Liver (tissue), 9 donors: Measurements from ENCODE around the gene STXBP6. TPM values are rescaled to one million over a fixed set of nuclear protein-coding genes. Genes with fewer than 3 reads are reported as not detected.

ENCODE experiments used
- DNase-seq: peaks from one replicate; pipeline ENCODE4 v3.0.0-alpha.2; 2017; ENCODE audit warnings: low spot score
- H3K27ac ChIP-seq, 2 donors: one replicate each; pipeline ENCODE4 v1.7.0; 2013; ENCODE audit warnings: inconsistent platforms in 2 of 2, low read length in 2 of 2, control low read depth in 1 of 2, low read depth in 1 of 2, mild to moderate bottlenecking in 1 of 2
- H3K27me3 ChIP-seq, 4 donors: one replicate each; pipeline versions ENCODE4 v1.6.1 to v1.7.0; 2013; ENCODE audit warnings: low read length in 3 of 4, inconsistent platforms in 1 of 4, mild to moderate bottlenecking in 1 of 4, moderate library complexity in 1 of 4; ENCODE audit not compliant: control insufficient read depth in 4 of 4, insufficient read depth in 4 of 4
- H3K36me3 ChIP-seq, 4 donors: one replicate each; pipeline versions ENCODE4 v1.6.1 to v1.7.0; 2013; ENCODE audit warnings: low read length in 3 of 4, mild to moderate bottlenecking in 3 of 4, low read depth in 1 of 4, moderate library complexity in 1 of 4; ENCODE audit not compliant: control insufficient read depth in 4 of 4, insufficient read depth in 3 of 4
- H3K4me1 ChIP-seq, 4 donors: one replicate each; pipeline versions ENCODE4 v1.6.1 to v1.7.0; 2013; ENCODE audit warnings: low read length in 3 of 4, mild to moderate bottlenecking in 3 of 4, moderate library complexity in 1 of 4; ENCODE audit not compliant: control insufficient read depth in 4 of 4, insufficient read depth in 4 of 4
- H3K4me3 ChIP-seq, 3 donors: one replicate each; pipeline versions ENCODE4 v1.6.1 to v1.7.0; 2013; ENCODE audit warnings: low read length in 3 of 3, control low read depth in 1 of 3, low read depth in 1 of 3, mild to moderate bottlenecking in 1 of 3
- H3K9ac ChIP-seq, 2 donors: one replicate each; pipeline ENCODE4 v1.7.0; 2013; ENCODE audit warnings: low read length in 2 of 2, mild to moderate bottlenecking in 2 of 2, moderate library complexity in 2 of 2, control low read depth in 1 of 2, low read depth in 1 of 2
- H3K9me3 ChIP-seq, 4 donors: one replicate each; pipeline versions ENCODE4 v1.6.1 to v1.7.0; 2013; ENCODE audit warnings: low read length in 3 of 4; ENCODE audit not compliant: control insufficient read depth in 4 of 4
- EGR1 ChIP-seq, 2 donors: IDR thresholded peaks; 2 replicates each; pipeline ENCODE4 v1.6.1; 2016 to 2018; ENCODE audit warnings: antibody characterized with exemption in 2 of 2, low read depth in 2 of 2
- FOXA1 ChIP-seq: IDR thresholded peaks from 2 replicates; pipeline ENCODE4 v1.6.1; 2016; ENCODE audit warnings: antibody characterized with exemption
- GABPA ChIP-seq, 2 donors: IDR thresholded peaks in 1 of 2; conservative IDR thresholded peaks in 1 of 2; 2 replicates each; pipeline ENCODE4 v1.6.1; 2016; ENCODE audit warnings: antibody characterized with exemption in 2 of 2, mild to moderate bottlenecking in 1 of 2, moderate library complexity in 1 of 2
- HNF4A ChIP-seq, 2 donors: conservative IDR thresholded peaks; 2 replicates each; pipeline ENCODE4 v1.6.1; 2016; ENCODE audit warnings: antibody characterized with exemption in 2 of 2, mild to moderate bottlenecking in 2 of 2
- HNF4G ChIP-seq: IDR thresholded peaks from 2 replicates; pipeline ENCODE4 v1.6.1; 2016; ENCODE audit warnings: antibody characterized with exemption
- JUND ChIP-seq, 2 donors: IDR thresholded peaks; 2 replicates each; pipeline ENCODE4 v1.6.1; 2016; ENCODE audit warnings: antibody characterized with exemption in 2 of 2
- NR2F2 ChIP-seq: IDR thresholded peaks from 2 replicates; pipeline ENCODE4 v1.6.1; 2016; ENCODE audit warnings: antibody characterized with exemption
- RAD21 ChIP-seq, 2 donors: IDR thresholded peaks; 2 replicates each; pipeline ENCODE4 v1.6.1; 2016; ENCODE audit warnings: antibody characterized with exemption in 2 of 2, mild to moderate bottlenecking in 2 of 2
- RXRA ChIP-seq, 2 donors: IDR thresholded peaks; 2 replicates each; pipeline ENCODE4 v1.6.1; 2017 to 2018; ENCODE audit warnings: antibody characterized with exemption in 2 of 2, mild to moderate bottlenecking in 1 of 2
- SP1 ChIP-seq: IDR thresholded peaks from 2 replicates; pipeline ENCODE4 v1.6.1; 2018; ENCODE audit warnings: antibody characterized with exemption, mild to moderate bottlenecking
- TAF1 ChIP-seq: conservative IDR thresholded peaks from 2 replicates; pipeline ENCODE4 v1.6.1; 2016; ENCODE audit warnings: antibody characterized with exemption, mild to moderate bottlenecking
- YY1 ChIP-seq: IDR thresholded peaks from 2 replicates; pipeline ENCODE4 v1.6.1; 2016; ENCODE audit warnings: antibody characterized with exemption, mild to moderate bottlenecking
- WGBS: extraction: QIAGEN DNeasy Blood & Tissue Kit; methylation state at CpG from one replicate; pipeline ENCODE4 v1.1.7; 2013; 5-methylcytosine and 5-hydroxymethylcytosine counted together
- polyA plus RNA-seq, 2 donors: library from polyadenylated mRNA; stranded (reverse) in 1 of 2; unstranded in 1 of 2; fragments of 200-250 nt in 1 of 2; fragments of >200 nt in 1 of 2; fragmentation: Nextera tagmentation in 1 of 2; extraction: Ambion mirVana in 1 of 2; gene quantifications; one replicate each; pipeline versions ENCODE4 v1.2.1 to v1.2.3, GENCODE V29; 2013 to 2015
- total RNA-seq, 2 donors: library from RNA; depleted of rRNA; stranded (reverse); fragments of >200 nt; gene quantifications; one replicate each; pipeline ENCODE4 v1.2.3, GENCODE V29; 2014
- TF ChIP-seq, protein P1 (sequence below): IDR thresholded peaks from 2 replicates; pipeline ENCODE4 v1.6.1; 2016; ENCODE audit warnings: antibody characterized with exemption
- TF ChIP-seq, protein P2 (sequence below): IDR thresholded peaks from 2 replicates; pipeline ENCODE4 v1.6.1; 2016; ENCODE audit warnings: antibody characterized with exemption, mild to moderate bottlenecking
- TF ChIP-seq, protein P3 (sequence below): IDR thresholded peaks from 2 replicates; pipeline ENCODE4 v1.6.1; 2016; ENCODE audit warnings: antibody characterized with exemption
- TF ChIP-seq, protein P4 (sequence below): IDR thresholded peaks from 2 replicates; pipeline ENCODE4 v1.6.1; 2016; ENCODE audit warnings: antibody characterized with exemption
- donor health status: healthy.
- donor health status: healthy.
- donor health status: healthy.
- donor health status: healthy.
- donor health status: healthy.

Gene STXBP6
- total and polyA plus RNA-seq, 4 donors = 1.4 to 3.8 (median 1.8) TPM

DNA sequence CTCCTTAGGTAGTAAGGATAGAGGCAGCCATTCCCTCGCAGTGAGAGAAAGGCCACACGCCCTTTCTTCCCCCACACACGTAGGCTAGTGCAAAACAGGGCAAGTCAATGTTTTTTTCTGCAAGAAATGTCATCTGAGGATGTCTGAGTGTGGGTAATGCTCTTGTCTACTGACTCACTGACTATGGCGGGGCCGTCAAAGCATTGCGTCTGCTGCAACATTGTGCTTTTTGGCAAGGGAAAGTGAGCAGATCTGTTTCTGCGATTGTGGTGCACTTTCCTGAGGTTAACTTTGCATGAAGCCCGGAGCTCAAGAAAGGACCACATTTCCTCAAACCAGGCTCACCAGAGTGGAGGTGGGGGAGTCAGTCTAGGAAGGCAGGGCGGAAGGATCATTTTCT lies 234.4 kb downstream of the STXBP6 start:
- peak overlapping the region; percentile 87 to 93 for H3K27ac ChIP-seq
- WGBS = 54% methylated on average over 9 of the region's 9 CpGs
- no peak for TF ChIP-seq HNF4G
- TF ChIP-seq, protein P1, sequence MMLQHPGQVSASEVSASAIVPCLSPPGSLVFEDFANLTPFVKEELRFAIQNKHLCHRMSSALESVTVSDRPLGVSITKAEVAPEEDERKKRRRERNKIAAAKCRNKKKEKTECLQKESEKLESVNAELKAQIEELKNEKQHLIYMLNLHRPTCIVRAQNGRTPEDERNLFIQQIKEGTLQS = no peak
- TF ChIP-seq, protein P2, sequence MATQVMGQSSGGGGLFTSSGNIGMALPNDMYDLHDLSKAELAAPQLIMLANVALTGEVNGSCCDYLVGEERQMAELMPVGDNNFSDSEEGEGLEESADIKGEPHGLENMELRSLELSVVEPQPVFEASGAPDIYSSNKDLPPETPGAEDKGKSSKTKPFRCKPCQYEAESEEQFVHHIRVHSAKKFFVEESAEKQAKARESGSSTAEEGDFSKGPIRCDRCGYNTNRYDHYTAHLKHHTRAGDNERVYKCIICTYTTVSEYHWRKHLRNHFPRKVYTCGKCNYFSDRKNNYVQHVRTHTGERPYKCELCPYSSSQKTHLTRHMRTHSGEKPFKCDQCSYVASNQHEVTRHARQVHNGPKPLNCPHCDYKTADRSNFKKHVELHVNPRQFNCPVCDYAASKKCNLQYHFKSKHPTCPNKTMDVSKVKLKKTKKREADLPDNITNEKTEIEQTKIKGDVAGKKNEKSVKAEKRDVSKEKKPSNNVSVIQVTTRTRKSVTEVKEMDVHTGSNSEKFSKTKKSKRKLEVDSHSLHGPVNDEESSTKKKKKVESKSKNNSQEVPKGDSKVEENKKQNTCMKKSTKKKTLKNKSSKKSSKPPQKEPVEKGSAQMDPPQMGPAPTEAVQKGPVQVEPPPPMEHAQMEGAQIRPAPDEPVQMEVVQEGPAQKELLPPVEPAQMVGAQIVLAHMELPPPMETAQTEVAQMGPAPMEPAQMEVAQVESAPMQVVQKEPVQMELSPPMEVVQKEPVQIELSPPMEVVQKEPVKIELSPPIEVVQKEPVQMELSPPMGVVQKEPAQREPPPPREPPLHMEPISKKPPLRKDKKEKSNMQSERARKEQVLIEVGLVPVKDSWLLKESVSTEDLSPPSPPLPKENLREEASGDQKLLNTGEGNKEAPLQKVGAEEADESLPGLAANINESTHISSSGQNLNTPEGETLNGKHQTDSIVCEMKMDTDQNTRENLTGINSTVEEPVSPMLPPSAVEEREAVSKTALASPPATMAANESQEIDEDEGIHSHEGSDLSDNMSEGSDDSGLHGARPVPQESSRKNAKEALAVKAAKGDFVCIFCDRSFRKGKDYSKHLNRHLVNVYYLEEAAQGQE = no peak
- TF ChIP-seq EGR1 (IDR thresholded peaks at IDR 0.05; ENCODE audit: low read depth in 2 of 2) = no peak
- H3K9me3 ChIP-seq = no peaks in the 10 kb centered on the region
- H3K4me3 ChIP-seq = no peak overlapping the region
- no peaks in the 10 kb centered on the region for H3K27me3 ChIP-seq
- H3K36me3 ChIP-seq = no peaks in the 10 kb centered on the region
- H3K4me1 ChIP-seq = peaks cover 2 to 87% (median 68%) of the 10 kb centered on the region in 4 donors
- H3K9ac ChIP-seq = no peak overlapping the region
- DNase-seq = no peak

DNA sequence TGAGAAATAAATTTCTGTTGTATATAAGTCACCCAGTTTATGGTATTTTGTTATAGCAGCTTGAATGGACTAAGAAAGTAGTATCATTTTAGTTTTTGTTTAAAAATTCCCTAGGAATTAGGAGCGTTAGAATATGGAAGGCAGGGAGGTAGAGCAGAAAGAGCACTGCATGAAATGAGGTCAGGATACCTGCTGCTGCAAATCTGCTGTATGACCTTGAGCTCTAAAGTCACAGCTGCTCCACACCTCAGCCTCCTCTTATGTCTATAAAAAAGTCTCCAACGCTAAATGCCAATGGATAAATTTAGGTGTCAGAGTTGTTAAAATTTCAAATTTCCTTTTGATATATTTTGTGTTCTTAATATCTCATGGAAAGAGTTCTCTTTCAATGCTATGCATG lies 235.0 kb downstream of the STXBP6 start:
- Histone ChIP-seq H3K27me3 (no peaks in the 10 kb centered on the region), H3K4me3 (no peak overlapping the region), H3K36me3 (no peaks in the 10 kb centered on the region), H3K4me1 (peaks cover 2 to 88% (median 74%) of the 10 kb centered on the region in 4 donors), H3K9ac (no peak overlapping the region), H3K27ac (peak overlapping the region; percentile 75 to 80), H3K9me3 (no peaks in the 10 kb centered on the region)
- no peak for DNase-seq
- 83% methylated on average over 2 of the region's 2 CpGs for WGBS
- TF ChIP-seq TAF1 (no peak), EGR1 (IDR thresholded peaks at IDR 0.05; ENCODE audit: low read depth in 2 of 2) (no peak)

DNA sequence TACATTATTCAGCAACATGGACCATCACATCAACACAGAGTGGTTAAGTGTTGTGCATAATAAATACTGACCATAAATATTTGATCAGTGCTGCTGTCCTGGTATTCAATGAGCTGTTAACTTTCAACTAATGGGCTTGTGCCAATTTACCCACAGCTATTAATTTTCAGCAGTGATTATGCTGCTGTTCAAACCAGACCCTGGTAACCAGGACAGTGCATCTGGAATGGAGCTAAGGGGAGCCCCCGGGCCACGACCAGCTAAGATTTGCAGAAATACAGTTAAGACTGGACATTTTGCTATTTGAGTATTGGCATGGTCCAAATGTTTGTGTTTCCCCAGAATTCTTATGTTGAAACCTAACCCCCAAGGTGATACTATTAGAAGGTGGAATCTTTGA lies 235.6 kb downstream of the STXBP6 start:
- H3K9me3 ChIP-seq = no peaks in the 10 kb centered on the region
- WGBS = 49% methylated on average over 2 of the region's 2 CpGs
- H3K4me3 ChIP-seq = no peak overlapping the region
- peak overlapping the region; percentile 75 to 80 for H3K27ac ChIP-seq
- H3K36me3 ChIP-seq = no peaks in the 10 kb centered on the region
- peaks cover 2 to 89% (median 78%) of the 10 kb centered on the region in 4 donors for H3K4me1 ChIP-seq
- no peak for DNase-seq
- no peaks in the 10 kb centered on the region for H3K27me3 ChIP-seq
- H3K9ac ChIP-seq = peak overlapping the region in 1 of 2 donors; percentile 34
- TF ChIP-seq GABPA (IDR thresholded peaks at IDR 0.05 in 1 of 2, conservative IDR thresholded peaks at IDR 0.05 in 1 of 2) = no peak
- TF ChIP-seq FOXA1 = no peak
- no peak for TF ChIP-seq RXRA (IDR thresholded peaks at IDR 0.05)
- TF ChIP-seq, protein P3, sequence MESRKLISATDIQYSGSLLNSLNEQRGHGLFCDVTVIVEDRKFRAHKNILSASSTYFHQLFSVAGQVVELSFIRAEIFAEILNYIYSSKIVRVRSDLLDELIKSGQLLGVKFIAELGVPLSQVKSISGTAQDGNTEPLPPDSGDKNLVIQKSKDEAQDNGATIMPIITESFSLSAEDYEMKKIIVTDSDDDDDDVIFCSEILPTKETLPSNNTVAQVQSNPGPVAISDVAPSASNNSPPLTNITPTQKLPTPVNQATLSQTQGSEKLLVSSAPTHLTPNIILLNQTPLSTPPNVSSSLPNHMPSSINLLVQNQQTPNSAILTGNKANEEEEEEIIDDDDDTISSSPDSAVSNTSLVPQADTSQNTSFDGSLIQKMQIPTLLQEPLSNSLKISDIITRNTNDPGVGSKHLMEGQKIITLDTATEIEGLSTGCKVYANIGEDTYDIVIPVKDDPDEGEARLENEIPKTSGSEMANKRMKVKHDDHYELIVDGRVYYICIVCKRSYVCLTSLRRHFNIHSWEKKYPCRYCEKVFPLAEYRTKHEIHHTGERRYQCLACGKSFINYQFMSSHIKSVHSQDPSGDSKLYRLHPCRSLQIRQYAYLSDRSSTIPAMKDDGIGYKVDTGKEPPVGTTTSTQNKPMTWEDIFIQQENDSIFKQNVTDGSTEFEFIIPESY = no peak
- TF ChIP-seq HNF4G = no peak
- no peak for TF ChIP-seq RAD21 (IDR thresholded peaks at IDR 0.05)
- TF ChIP-seq EGR1 (IDR thresholded peaks at IDR 0.05; ENCODE audit: low read depth in 2 of 2) = no peak
- no peak for TF ChIP-seq JUND (IDR thresholded peaks at IDR 0.05)
- TF ChIP-seq, protein P2 = no peak
- TF ChIP-seq, protein P4, sequence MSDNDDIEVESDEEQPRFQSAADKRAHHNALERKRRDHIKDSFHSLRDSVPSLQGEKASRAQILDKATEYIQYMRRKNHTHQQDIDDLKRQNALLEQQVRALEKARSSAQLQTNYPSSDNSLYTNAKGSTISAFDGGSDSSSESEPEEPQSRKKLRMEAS = no peak
- no peak for TF ChIP-seq NR2F2
- TF ChIP-seq TAF1 = no peak
- no peak for TF ChIP-seq SP1
- no peak for TF ChIP-seq HNF4A (conservative IDR thresholded peaks at IDR 0.05)
- TF ChIP-seq, protein P1 = no peak
- no peak for TF ChIP-seq YY1
